ENCODE results near the gene CDR2L.
"Not testable (repeated sequence)": the region's sequence is repeated elsewhere in the genome, so short reads cannot be mapped to it uniquely, and the experiment has no call there.

- not testable (repeated sequence) for TF ChIP-seq CTCF (IDR thresholded peaks at IDR 0.05; ENCODE audit: low read depth, low read length, missing input control); TAF1 (conservative IDR thresholded peaks at IDR 0.05); JUND (IDR thresholded peaks at IDR 0.05); REST (IDR thresholded peaks at IDR 0.05); MAX (IDR thresholded peaks at IDR 0.05); FOXA1 (IDR thresholded peaks at IDR 0.05); SP1 (IDR thresholded peaks at IDR 0.05); ATF3 (IDR thresholded peaks at IDR 0.05)
Measured at GRCh38 chr17:75045946-75046406, 58.5 kb downstream of the CDR2L start.
